Measurements from ENCODE around the gene AGO3. TPM values are rescaled to one million over a fixed set of nuclear protein-coding genes. Genes with fewer than 3 reads are reported as not detected.

AGO3 gene
- 6.1 to 8.8 TPM (median 8.1 TPM) in 5 replicates for total RNA-seq (2022; extraction: Qiagen RNA extraction)

DNA sequence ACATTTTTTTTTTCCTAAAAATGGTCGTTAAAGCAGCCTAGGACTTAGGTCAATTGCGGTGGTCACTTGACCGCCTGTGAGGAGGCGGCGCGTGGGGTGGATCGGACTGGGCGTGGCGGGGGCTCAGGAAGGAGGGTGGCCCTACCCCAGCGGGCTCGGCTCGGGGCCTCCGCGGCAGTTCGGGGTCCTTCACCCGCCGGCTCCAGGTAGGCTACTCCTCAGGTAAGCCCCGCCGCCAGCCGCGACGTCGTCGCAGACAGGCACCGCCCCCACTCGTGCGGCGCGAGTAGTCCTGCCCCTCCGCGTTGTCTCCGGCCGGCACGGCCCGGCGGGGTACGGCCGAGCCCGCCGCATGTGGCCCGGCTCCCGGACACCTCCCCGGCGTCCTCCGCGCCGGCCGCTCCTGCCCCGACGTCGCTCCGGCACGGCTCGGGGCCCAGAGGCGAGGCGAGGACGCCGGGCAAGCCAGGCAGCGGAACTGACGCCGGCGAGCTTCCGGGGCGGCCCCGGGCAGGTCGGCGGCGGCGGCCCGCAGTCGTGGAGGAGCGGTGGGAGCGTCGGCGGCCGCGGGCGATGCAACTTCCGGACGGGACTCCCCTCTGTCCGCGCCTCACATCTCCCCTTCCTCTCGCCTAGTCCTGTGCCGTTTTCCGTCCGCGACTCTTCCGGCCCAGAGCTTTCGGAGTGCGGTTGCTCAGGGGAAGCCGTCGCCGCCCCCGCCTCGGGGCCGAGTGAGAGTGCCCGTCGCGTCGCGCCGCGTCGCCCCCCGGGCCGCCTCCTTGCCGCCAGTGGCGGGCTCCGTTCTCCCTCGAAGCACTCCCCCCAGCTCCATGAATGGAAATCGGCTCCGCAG, at the start of gene AGO3:
Gene AGO3, plus strand, starts transcription at position 513 of the 853 bp plus-strand sequence. Its CDS starts 322 bp downstream, at position 835.

DNA sequence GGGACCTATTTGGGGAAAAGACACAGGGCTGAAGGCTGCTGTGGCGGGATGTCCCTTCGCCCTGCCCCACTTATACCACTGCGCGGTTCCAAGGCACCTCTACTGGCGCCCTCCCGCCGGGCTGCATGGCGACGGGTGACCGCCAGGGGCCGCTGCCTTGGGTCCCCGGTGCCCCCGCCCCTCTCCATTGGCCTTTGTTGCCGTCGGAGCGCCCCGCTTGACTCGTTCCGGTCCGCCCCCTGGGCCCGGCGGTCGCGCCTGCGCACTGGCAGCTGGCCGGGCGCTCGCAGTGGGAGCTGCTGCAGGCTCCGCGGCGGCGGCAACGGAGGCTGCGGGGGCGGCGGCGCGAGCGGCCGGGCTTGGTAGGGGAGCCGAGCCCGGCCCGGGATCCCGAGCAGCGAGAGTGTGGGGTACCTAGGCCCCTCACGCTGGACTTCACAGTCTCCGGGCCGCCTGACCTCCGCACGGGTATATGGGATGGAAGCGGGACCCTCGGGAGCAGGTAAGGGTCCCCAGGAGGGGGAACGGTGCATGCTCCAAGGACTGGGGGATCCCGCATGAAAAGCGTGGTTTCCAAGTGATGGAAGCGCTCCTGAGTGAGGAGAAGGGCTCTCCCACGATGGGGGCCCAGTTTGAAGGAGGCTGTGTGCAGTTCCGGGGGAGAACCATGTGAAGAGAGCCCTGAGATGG, 47.8 kb upstream of the AGO3 start, which contains the start of gene AGO1:
Gene AGO1, plus strand, starts transcription at position 265 of the 690 bp plus-strand sequence. Its CDS starts 213 bp downstream, at position 478.

DNA sequence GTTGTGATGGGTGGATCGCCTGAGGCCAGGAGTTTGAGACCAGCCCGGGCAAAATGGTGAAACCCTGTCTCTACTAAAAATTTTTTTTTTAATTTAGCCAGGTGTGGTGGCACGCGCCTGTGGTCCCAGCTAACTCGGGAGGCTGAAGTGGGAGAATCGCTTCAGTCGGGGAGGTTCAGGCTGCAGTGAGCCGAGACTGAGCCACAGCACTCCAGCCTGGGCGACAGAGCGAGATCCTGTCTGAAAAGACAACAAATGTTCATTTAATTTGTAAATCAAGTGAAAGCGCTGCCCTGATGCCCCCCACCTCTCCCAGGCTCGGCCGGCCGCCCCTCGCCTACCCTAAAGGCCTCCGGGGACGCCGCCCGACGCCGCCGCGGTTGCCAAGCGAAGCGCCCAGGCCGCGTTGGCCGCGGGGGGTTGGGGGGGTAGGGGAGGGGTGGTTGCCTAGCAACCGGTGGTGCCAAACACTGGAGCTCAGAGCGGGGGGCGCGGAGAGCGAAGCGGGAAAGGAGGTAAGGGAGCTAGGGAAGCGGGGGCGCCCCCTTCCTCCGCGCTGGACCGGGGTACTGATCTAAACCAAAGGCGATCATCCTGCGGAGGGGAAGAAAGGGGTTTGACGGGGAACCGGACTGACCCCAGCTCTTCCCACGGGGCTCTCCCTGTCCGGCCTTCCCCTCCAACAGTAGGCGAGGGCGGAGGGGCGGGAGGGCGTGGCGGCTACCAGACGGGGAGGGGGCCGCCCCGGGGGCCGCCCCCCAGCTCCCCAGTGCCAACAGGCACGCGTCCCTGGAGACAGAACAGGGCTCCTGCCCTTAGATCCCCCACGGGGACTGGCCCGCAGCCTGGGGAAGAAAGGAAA, 153.0 kb downstream of the AGO3 start, which contains the start of gene TEKT2:
Gene TEKT2, plus strand, starts transcription at position 460 of the 862 bp plus-strand sequence. CDS start 828 bp downstream, outside the sequence.

DNA sequence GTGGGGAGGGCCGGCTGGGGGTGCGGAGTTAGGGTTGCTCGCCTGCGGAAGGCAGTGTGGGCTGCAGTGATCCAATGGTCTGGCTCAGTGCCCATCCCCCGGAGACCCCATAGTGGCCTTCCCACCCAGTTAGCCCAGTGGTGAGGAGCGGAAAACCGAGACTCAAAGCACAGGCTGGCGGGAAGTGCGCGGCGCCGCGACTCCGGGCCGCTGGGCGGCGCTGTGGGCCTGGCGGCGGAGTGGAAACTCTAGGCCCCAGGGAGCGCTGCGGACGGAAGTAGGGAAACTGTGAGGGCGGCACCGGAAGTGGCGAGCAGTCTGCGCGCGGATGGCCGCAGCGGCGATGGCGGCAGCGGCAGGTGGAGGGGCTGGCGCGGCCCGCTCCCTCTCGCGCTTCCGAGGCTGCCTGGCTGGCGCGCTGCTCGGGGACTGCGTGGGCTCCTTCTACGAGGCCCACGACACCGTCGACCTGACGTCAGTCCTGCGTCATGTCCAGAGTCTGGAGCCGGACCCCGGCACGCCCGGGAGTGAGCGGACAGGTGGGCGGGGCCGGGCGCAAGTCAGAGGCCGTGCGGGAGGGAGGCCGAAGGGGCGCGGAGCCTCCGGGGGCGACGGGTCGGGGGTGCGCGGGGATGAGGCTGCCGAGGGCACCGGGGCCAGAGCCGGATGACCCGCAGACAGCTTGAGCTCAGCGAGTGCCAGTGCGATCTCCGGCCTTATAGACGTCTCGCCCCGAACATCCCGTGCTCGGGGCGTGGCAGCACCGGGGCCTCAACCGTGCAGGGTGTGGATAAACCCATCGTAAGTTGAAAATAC, 157.9 kb downstream of the AGO3 start, which contains the start of gene ADPRS:
Gene ADPRS, plus strand, starts transcription at position 316 of the 816 bp plus-strand sequence. Its CDS starts 13 bp downstream, at position 329.

Other genes with a start within 250 kb of the AGO3 start
- gene C1orf216, start 212.2 kb upstream of the AGO3 start, total RNA-seq (2022; extraction: Qiagen RNA extraction), result 12.1 to 14.6 TPM (median 13.8 TPM) in 5 replicates
- gene CLSPN, start 161.1 kb upstream of the AGO3 start, total RNA-seq (2022; extraction: Qiagen RNA extraction), result 7.9 to 15.6 TPM (median 9.6 TPM) in 5 replicates
- gene AGO4, start 123.1 kb upstream of the AGO3 start, total RNA-seq (2022; extraction: Qiagen RNA extraction), result 2.5 to 5.7 TPM (median 5.1 TPM) in 5 replicates
- 2.9 to 4.4 TPM (median 4.1 TPM) in 5 replicates for gene AGO1, start 47.9 kb upstream of the AGO3 start, total RNA-seq (2022; extraction: Qiagen RNA extraction)
- 0.07 TPM in 1 of 5 replicates, not detected in the others for gene TEKT2, start 153.0 kb downstream of the AGO3 start, total RNA-seq (2022; extraction: Qiagen RNA extraction)
- gene ADPRS, start 157.8 kb downstream of the AGO3 start, total RNA-seq (2022; extraction: Qiagen RNA extraction), result 24.5 to 33.0 TPM (median 29.2 TPM) in 5 replicates
- 0.09 to 0.14 TPM (median 0.12 TPM) in 5 replicates for gene COL8A2, start 194.1 kb downstream of the AGO3 start, total RNA-seq (2022; extraction: Qiagen RNA extraction)
- gene TRAPPC3, start 218.4 kb downstream of the AGO3 start, total RNA-seq (2022; extraction: Qiagen RNA extraction), result 79.2 to 97.7 TPM (median 84.0 TPM) in 5 replicates
- 218 to 234 TPM (median 224 TPM) in 5 replicates for gene MAP7D1, start 225.1 kb downstream of the AGO3 start, total RNA-seq (2022; extraction: Qiagen RNA extraction)